Liver (tissue), 9 donors: Measurements from ENCODE around the gene LYPLAL1. TPM values are rescaled to one million over a fixed set of nuclear protein-coding genes. Genes with fewer than 3 reads are reported as not detected.

Experiments
- DNase-seq: peaks from one replicate; pipeline ENCODE4 v3.0.0-alpha.2; 2017; ENCODE audit warnings: low spot score
- H3K27ac ChIP-seq, 2 donors: one replicate each; pipeline ENCODE4 v1.7.0; 2013; ENCODE audit warnings: inconsistent platforms in 2 of 2, low read length in 2 of 2, control low read depth in 1 of 2, low read depth in 1 of 2, mild to moderate bottlenecking in 1 of 2
- H3K27me3 ChIP-seq, 4 donors: one replicate each; pipeline versions ENCODE4 v1.6.1 to v1.7.0; 2013; ENCODE audit warnings: low read length in 3 of 4, inconsistent platforms in 1 of 4, mild to moderate bottlenecking in 1 of 4, moderate library complexity in 1 of 4; ENCODE audit not compliant: control insufficient read depth in 4 of 4, insufficient read depth in 4 of 4
- H3K36me3 ChIP-seq, 4 donors: one replicate each; pipeline versions ENCODE4 v1.6.1 to v1.7.0; 2013; ENCODE audit warnings: low read length in 3 of 4, mild to moderate bottlenecking in 3 of 4, low read depth in 1 of 4, moderate library complexity in 1 of 4; ENCODE audit not compliant: control insufficient read depth in 4 of 4, insufficient read depth in 3 of 4
- H3K4me1 ChIP-seq, 4 donors: one replicate each; pipeline versions ENCODE4 v1.6.1 to v1.7.0; 2013; ENCODE audit warnings: low read length in 3 of 4, mild to moderate bottlenecking in 3 of 4, moderate library complexity in 1 of 4; ENCODE audit not compliant: control insufficient read depth in 4 of 4, insufficient read depth in 4 of 4
- H3K4me3 ChIP-seq, 3 donors: one replicate each; pipeline versions ENCODE4 v1.6.1 to v1.7.0; 2013; ENCODE audit warnings: low read length in 3 of 3, control low read depth in 1 of 3, low read depth in 1 of 3, mild to moderate bottlenecking in 1 of 3
- H3K9ac ChIP-seq, 2 donors: one replicate each; pipeline ENCODE4 v1.7.0; 2013; ENCODE audit warnings: low read length in 2 of 2, mild to moderate bottlenecking in 2 of 2, moderate library complexity in 2 of 2, control low read depth in 1 of 2, low read depth in 1 of 2
- H3K9me3 ChIP-seq, 4 donors: one replicate each; pipeline versions ENCODE4 v1.6.1 to v1.7.0; 2013; ENCODE audit warnings: low read length in 3 of 4; ENCODE audit not compliant: control insufficient read depth in 4 of 4
- ATF3 ChIP-seq: IDR thresholded peaks from 2 replicates; pipeline ENCODE4 v1.6.1; 2016; ENCODE audit warnings: antibody characterized with exemption
- EGR1 ChIP-seq, 2 donors: IDR thresholded peaks; 2 replicates each; pipeline ENCODE4 v1.6.1; 2016 to 2018; ENCODE audit warnings: antibody characterized with exemption in 2 of 2, low read depth in 2 of 2
- FOXA2 ChIP-seq: IDR thresholded peaks from 2 replicates; pipeline ENCODE4 v1.6.1; 2016; ENCODE audit warnings: antibody characterized with exemption
- HNF4A ChIP-seq, 2 donors: conservative IDR thresholded peaks; 2 replicates each; pipeline ENCODE4 v1.6.1; 2016; ENCODE audit warnings: antibody characterized with exemption in 2 of 2, mild to moderate bottlenecking in 2 of 2
- HNF4G ChIP-seq: IDR thresholded peaks from 2 replicates; pipeline ENCODE4 v1.6.1; 2016; ENCODE audit warnings: antibody characterized with exemption
- JUND ChIP-seq, 2 donors: IDR thresholded peaks; 2 replicates each; pipeline ENCODE4 v1.6.1; 2016; ENCODE audit warnings: antibody characterized with exemption in 2 of 2
- NR2F2 ChIP-seq: IDR thresholded peaks from 2 replicates; pipeline ENCODE4 v1.6.1; 2016; ENCODE audit warnings: antibody characterized with exemption
- RAD21 ChIP-seq, 2 donors: IDR thresholded peaks; 2 replicates each; pipeline ENCODE4 v1.6.1; 2016; ENCODE audit warnings: antibody characterized with exemption in 2 of 2, mild to moderate bottlenecking in 2 of 2
- RXRA ChIP-seq, 2 donors: IDR thresholded peaks; 2 replicates each; pipeline ENCODE4 v1.6.1; 2017 to 2018; ENCODE audit warnings: antibody characterized with exemption in 2 of 2, mild to moderate bottlenecking in 1 of 2
- SP1 ChIP-seq: IDR thresholded peaks from 2 replicates; pipeline ENCODE4 v1.6.1; 2018; ENCODE audit warnings: antibody characterized with exemption, mild to moderate bottlenecking
- TAF1 ChIP-seq: conservative IDR thresholded peaks from 2 replicates; pipeline ENCODE4 v1.6.1; 2016; ENCODE audit warnings: antibody characterized with exemption, mild to moderate bottlenecking
- YY1 ChIP-seq: IDR thresholded peaks from 2 replicates; pipeline ENCODE4 v1.6.1; 2016; ENCODE audit warnings: antibody characterized with exemption, mild to moderate bottlenecking
- WGBS: extraction: QIAGEN DNeasy Blood & Tissue Kit; methylation state at CpG from one replicate; pipeline ENCODE4 v1.1.7; 2013; 5-methylcytosine and 5-hydroxymethylcytosine counted together
- polyA plus RNA-seq, 2 donors: library from polyadenylated mRNA; stranded (reverse) in 1 of 2; unstranded in 1 of 2; fragments of 200-250 nt in 1 of 2; fragments of >200 nt in 1 of 2; fragmentation: Nextera tagmentation in 1 of 2; extraction: Ambion mirVana in 1 of 2; gene quantifications; one replicate each; pipeline versions ENCODE4 v1.2.1 to v1.2.3, GENCODE V29; 2013 to 2015
- total RNA-seq, 2 donors: library from RNA; depleted of rRNA; stranded (reverse); fragments of >200 nt; gene quantifications; one replicate each; pipeline ENCODE4 v1.2.3, GENCODE V29; 2014
- TF ChIP-seq, protein P1 (sequence below): IDR thresholded peaks from 2 replicates; pipeline ENCODE4 v1.6.1; 2016; ENCODE audit warnings: antibody characterized with exemption
- TF ChIP-seq, protein P2 (sequence below): IDR thresholded peaks from 2 replicates; pipeline ENCODE4 v1.6.1; 2016; ENCODE audit warnings: antibody characterized with exemption
- donor health status: healthy.
- donor health status: healthy.
- donor health status: healthy.
- donor health status: healthy.
- donor health status: healthy.

Gene LYPLAL1
- total and polyA plus RNA-seq, 4 donors = 10.3 to 57.4 (median 13.7) TPM

DNA sequence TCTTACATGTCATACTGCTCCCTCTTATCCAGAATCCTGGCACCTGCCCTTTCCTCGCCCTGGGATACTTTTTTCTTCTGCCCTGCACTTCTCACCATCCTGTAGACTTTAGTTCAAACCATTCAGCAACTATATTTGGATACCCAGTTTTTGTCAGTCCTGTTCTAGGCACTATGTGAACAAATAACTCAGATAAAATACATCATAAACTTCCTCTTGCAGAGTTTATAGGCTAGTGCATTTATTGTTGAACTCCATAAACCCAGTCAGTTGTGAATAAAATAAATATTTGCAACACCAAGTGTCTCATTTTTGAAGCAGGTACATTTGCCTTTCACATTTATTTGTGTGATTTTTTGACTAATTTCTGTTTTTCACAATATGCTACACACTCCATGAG, 4.3 kb downstream of the LYPLAL1 start (continued):
- TF ChIP-seq, protein P1, sequence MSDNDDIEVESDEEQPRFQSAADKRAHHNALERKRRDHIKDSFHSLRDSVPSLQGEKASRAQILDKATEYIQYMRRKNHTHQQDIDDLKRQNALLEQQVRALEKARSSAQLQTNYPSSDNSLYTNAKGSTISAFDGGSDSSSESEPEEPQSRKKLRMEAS = no peak
- TF ChIP-seq FOXA2 (no peak), HNF4G (no peak), NR2F2 (no peak)
- TF ChIP-seq, protein P2, sequence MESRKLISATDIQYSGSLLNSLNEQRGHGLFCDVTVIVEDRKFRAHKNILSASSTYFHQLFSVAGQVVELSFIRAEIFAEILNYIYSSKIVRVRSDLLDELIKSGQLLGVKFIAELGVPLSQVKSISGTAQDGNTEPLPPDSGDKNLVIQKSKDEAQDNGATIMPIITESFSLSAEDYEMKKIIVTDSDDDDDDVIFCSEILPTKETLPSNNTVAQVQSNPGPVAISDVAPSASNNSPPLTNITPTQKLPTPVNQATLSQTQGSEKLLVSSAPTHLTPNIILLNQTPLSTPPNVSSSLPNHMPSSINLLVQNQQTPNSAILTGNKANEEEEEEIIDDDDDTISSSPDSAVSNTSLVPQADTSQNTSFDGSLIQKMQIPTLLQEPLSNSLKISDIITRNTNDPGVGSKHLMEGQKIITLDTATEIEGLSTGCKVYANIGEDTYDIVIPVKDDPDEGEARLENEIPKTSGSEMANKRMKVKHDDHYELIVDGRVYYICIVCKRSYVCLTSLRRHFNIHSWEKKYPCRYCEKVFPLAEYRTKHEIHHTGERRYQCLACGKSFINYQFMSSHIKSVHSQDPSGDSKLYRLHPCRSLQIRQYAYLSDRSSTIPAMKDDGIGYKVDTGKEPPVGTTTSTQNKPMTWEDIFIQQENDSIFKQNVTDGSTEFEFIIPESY = no peak

DNA sequence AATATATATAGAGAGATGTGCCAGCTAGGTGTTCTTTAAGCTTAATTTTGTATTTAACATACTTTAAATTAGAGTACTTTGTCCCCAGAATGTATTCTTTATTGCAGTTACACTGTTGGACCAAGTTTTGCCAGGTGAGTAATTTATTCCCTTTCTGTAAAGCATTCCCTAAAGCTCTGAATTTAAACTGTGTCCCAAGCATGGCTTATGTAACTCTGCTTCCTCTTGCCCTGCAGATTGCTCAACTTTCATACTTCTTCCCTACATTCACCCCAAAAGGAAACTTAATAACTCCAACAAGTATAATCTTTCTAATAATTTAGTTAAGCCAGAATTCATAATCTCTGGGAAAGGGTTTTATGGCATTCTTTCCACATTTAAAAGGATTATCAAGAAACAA, 5.6 kb downstream of the LYPLAL1 start:
- Histone ChIP-seq H3K27ac (no peak overlapping the region), H3K27me3 (no peaks in the 10 kb centered on the region), H3K4me1 (peaks cover 1 to 38% (median 14%) of the 10 kb centered on the region in 4 donors), H3K9me3 (no peaks in the 10 kb centered on the region), H3K36me3 (peaks cover 0 to 4% (median 2%) of the 10 kb centered on the region in 4 donors), H3K9ac (no peak overlapping the region), H3K4me3 (no peak overlapping the region)
- DNase-seq = no peak
- no peak for TF ChIP-seq YY1
- peak; percentile 18 for TF ChIP-seq ATF3
- TF ChIP-seq RAD21 (IDR thresholded peaks at IDR 0.05) = peak in 1 of 2 donors; percentile 18
- TF ChIP-seq JUND (IDR thresholded peaks at IDR 0.05) = peak; percentile 36 to 54
- peak; percentile 18 to 25 for TF ChIP-seq HNF4A (conservative IDR thresholded peaks at IDR 0.05)
- TF ChIP-seq SP1 = peak; percentile 10
- no peak for TF ChIP-seq EGR1 (IDR thresholded peaks at IDR 0.05; ENCODE audit: low read depth in 2 of 2)

GRCh38 chr1:219184337-219184736, 10.7 kb downstream of the LYPLAL1 start:
- H3K4me3 ChIP-seq = no peak overlapping the region
- no peak for DNase-seq
- H3K36me3 ChIP-seq = peaks cover 0 to 7% (median 2%) of the 10 kb centered on the region in 4 donors
- H3K9ac ChIP-seq = no peak overlapping the region
- TF ChIP-seq FOXA2 (no peak), NR2F2 (no peak), TAF1 (no peak), RXRA (IDR thresholded peaks at IDR 0.05) (no peak)
- 63% methylated on average over 1 of the region's 1 CpG for WGBS
- H3K4me1 ChIP-seq = peaks cover 0 to 23% (median 12%) of the 10 kb centered on the region in 4 donors
- H3K27ac ChIP-seq = no peak overlapping the region
- H3K27me3 ChIP-seq = no peaks in the 10 kb centered on the region
- no peaks in the 10 kb centered on the region for H3K9me3 ChIP-seq

DNA sequence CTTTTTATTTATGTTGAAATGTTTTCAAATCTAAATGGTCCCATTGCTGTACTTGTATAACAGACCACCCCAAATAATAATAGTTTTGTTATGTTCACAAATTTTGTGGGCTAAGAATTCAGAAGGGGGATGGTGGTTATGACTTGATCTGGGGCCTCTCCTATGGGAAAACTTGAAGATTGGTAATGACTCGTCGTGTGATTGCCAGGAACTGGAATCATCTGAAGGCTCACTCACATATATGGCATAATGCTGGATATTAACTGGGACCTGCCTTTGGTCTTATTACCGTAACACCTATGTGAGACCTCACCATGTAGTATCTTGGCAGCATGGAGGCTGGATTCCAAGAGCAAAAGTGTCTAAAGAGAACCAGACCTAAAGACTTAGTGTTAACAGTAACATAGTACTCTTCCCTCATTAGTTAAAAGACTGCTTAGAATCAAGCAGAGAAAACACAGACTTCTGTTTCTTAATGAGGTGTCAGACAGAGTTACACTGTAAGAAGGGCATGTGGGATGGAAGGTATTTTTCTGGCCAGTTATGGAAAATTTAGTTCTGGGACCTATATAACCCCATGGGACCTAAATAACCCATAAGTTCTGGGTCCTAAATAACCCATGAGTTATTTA, 11.9 kb downstream of the LYPLAL1 start:
- Histone ChIP-seq H3K4me1 (peaks cover under 1 to 30% (median 15%) of the 10 kb centered on the region in 4 donors), H3K4me3 (no peak overlapping the region), H3K36me3 (peaks cover 0 to 7% (median 2%) of the 10 kb centered on the region in 4 donors), H3K9me3 (no peaks in the 10 kb centered on the region), H3K9ac (no peak overlapping the region), H3K27me3 (no peaks in the 10 kb centered on the region), H3K27ac (no peak overlapping the region)
- TF ChIP-seq ATF3 (no peak), RAD21 (IDR thresholded peaks at IDR 0.05) (no peak), HNF4G (no peak), FOXA2 (no peak), EGR1 (IDR thresholded peaks at IDR 0.05; ENCODE audit: low read depth in 2 of 2) (no peak), YY1 (no peak), NR2F2 (no peak)
- 97% methylated on average over 3 of the region's 3 CpGs for WGBS
- no peak for DNase-seq
